Stimulated activated CD8-positive, alpha-beta memory T cell treated with anti-CD3 and anti-CD28 coated beads, Interleukin-12 subunit alpha, Interleukin-12 subunit beta, amount 100 ng/mL, for 1 hour (primary cell): Measurements from ENCODE around the gene SAMD3.
"Not testable (repeated sequence)": the region's sequence is repeated elsewhere in the genome, so short reads cannot be mapped to it uniquely, and the experiment has no call there.

Experiments used
- DNase-seq: peaks from one replicate; pipeline ENCODE4 v3.0.0-alpha.2; 2020; ENCODE audit warnings: low read depth

SAMD3 gene

DNA sequence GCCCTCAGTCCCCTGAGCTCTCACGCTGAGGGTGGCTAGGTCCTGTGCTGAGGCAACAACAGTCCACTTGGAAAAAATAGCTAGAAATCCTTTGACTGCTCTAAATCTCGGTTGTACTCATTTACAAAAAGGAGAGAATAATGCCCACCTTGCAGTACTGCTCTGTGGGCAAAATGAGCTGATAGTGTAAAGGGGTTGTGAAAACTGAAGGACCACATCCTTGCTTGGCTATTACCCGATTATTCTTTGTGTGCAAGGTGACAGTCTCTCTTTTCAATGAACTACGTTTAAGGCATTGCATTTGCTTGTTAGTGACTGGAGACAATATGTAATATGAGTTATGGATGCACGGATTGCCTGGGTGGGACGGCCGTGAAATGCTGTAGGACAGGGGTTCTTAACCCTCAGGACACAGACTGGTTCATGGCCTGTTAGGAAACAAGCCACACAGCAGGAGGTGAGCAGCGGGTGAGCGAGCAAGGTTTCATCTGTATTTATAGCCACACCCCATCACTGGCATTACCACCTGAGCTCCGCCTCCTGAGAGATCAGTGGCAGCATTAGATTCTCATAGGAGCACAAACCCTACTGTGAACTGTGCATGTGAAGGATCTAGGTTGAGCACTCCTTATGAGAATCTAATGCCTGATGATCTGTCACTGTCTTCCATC is 14.6 kb downstream of the SAMD3 start:
- no peak for DNase-seq

DNA sequence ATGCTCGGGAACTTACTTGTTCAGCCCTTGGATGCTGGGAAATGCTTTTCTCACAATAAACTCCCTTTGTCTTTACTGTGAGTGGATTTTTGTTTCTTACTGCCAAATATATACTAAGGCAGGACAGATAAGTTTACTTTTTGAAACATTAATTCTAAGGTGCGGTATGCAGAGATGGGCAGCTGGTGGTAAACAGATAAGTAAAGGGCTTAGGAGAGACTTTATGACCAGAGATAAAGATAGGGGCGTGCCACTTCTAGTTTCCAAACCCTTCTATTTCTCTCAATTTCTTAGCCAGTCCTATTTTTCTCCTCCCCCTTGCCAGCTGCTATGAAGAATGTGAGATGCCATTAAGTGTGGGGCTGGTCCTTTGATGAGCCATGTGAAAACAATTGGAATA is 16.3 kb downstream of the SAMD3 start:
- DNase-seq, result no peak

DNA sequence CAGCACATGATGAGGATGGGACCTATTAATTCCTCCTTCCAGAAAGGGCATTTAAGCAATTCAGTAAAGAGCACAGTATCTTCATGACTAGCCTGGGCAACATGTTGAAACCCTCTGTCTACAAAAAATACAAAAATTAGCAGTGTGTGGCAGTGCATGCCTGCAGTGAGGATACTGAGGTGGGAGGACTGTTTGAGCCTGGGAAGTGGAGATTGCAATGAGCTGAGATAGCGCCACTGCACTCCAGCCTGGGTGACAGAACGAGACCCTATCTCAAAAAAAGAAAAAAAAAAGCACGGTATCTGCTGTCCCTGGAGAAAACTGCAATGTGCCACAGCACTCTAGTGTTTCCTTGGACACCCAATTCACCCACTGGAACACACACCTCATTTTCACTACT is 18.4 kb downstream of the SAMD3 start:
- no peak for DNase-seq

GRCh38 chr6:130203370-130203769 is 19.4 kb downstream of the SAMD3 start:
- DNase-seq, result no peak

- no peak for DNase-seq
These were observed 20.0 kb downstream of the SAMD3 start for GRCh38 chr6:130202782-130203181.

GRCh38 chr6:130200020-130200419 is 22.7 kb downstream of the SAMD3 start:
- DNase-seq, result no peak

- DNase-seq, result no peak
These were observed 24.2 kb downstream of the SAMD3 start for GRCh38 chr6:130198483-130199035.

GRCh38 chr6:130197816-130198482 is 24.8 kb downstream of the SAMD3 start:
- not testable (repeated sequence) for DNase-seq

GRCh38 chr6:130194434-130194833 is 28.3 kb downstream of the SAMD3 start:
- DNase-seq, result not testable (repeated sequence)

GRCh38 chr6:130190701-130191690 is 31.8 kb downstream of the SAMD3 start:
- DNase-seq, result no peak

DNA sequence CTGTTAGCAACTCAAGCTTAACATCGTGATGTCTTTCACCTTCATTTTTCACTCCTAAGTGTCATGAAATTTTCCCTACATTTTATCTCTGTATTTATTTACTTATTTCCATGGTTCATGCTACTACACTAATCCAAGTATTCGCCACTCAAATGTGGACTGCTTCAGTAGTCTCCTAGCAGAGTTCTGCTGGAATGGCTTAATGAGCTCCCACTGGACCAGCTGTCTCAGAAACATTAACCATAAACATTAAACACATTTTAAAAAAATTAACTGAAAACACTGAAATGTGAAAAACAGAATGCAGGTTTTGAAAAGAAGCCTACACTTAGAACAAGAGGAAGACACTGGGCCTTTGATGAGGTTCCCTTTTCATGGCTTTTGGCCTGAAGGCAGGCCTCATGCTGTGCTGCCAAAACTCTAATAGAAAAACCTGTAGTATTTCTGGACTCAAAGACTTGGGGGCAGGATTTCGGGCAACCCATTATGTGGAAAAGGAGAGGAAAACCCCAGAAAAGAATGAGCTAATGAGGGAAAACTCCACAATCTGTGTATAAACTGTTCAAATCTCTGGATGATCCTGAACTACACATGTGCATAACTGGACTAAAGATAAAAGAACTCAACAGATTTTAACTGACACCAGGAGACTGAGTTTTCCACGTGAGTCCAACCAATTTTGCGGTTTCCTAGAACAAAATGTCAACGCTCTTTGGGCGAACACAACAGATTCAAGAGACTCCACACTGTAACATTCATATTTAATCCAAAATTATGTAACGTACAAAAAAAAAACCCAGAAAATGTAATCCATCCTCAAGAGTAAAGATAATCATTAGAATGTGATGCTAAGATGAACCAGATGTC is 33.0 kb downstream of the SAMD3 start:
- DNase-seq, result no peak

DNA sequence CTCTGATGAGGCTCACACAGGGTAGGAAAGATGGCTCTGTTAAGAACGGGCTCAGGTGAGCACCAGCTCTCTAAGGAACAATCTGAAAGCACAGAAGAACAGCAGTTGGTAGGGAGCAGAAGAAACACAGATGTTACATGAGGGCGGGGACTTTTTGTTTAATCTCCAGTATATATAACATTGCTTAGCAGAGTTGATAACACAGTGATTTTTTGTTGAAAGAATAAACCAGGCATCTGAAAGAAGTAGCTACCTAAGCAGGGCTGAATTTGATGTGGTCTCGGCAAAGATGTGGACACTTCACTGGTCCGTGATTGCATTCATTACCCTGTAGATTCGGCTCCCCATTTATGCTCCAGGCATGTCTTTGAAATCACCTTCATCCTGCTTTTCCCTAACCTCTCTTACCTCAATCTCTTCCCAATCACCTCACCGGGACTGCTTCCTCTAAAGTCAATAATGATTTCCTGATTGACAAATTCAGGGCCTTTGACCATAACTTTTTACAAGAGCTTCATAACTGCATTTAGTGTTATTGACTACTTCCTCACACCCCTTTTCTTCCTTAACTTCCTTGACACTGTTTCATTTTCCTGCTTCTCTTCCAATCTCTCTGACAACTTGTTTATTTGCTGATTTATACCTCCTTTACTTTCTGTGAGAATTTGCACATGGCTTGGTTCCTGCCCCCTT is 34.4 kb downstream of the SAMD3 start:
- DNase-seq, result no peak

GRCh38 chr6:130187335-130188206 is 35.2 kb downstream of the SAMD3 start:
- DNase-seq, result no peak

- no peak for DNase-seq
These were observed 37.1 kb downstream of the SAMD3 start for GRCh38 chr6:130185658-130186057.

- peak; percentile 22 for DNase-seq
These were observed 39.2 kb downstream of the SAMD3 start for GRCh38 chr6:130183271-130184222.

DNA sequence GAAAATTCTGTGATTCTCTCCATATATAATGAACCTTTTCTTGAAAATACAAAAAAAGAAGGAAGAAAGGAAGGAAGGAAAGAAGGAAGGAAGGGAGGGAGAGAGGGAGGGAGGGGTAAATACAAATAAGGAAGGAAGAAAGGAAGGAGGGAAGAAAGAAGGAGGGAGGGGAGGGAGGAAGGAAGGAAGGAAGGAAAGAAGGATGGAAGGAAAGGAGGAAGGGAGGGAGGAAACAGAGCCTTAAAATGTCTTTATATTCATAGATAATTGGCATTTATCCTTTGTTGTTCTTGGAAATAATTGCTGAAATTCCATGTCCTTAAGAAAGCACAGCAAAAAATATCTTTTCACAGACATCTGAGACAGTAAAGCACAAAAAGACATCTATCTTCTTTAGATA is 40.3 kb downstream of the SAMD3 start:
- DNase-seq, result no peak

GRCh38 chr6:130178692-130179091 is 44.1 kb downstream of the SAMD3 start:
- no peak for DNase-seq

- DNase-seq, result no peak
These were observed 46.4 kb downstream of the SAMD3 start for GRCh38 chr6:130176378-130176777.
